Spleen (tissue), 11 donors: ENCODE data around the gene METTL2B. TPM values are rescaled to one million over a fixed set of nuclear protein-coding genes. Genes with fewer than 3 reads are reported as not detected.
A peak's percentile ranks its signal among the peaks of the same experiment; 100 is the strongest.

Experiments
- DNase-seq: peaks from one replicate; pipeline ENCODE4 v3.0.0-alpha.2; 2020
- H3K27ac ChIP-seq, 8 donors: fragments of 200-600 bp; sonication (generic) in 7 of 8; 1 replicate in 4 of 8; 2 replicates in 4 of 8; pipeline versions ENCODE4 v1.5.0 to v1.8.0; 2016 to 2021; ENCODE audit warnings: inconsistent platforms in 4 of 8, mild to moderate bottlenecking in 4 of 8, moderate library complexity in 1 of 8
- H3K27me3 ChIP-seq, 7 donors: fragments of 200-600 bp; sonication (generic) in 6 of 7; replicated peaks in 1 of 7; 1 replicate in 4 of 7; 2 replicates in 3 of 7; pipeline versions ENCODE4 v1.5.0 to v1.8.0; 2016 to 2021; ENCODE audit warnings: inconsistent platforms in 3 of 7, mild to moderate bottlenecking in 1 of 7
- H3K36me3 ChIP-seq, 6 donors: fragments of 200-600 bp; sonication (generic) in 5 of 6; 1 replicate in 4 of 6; 2 replicates in 2 of 6; pipeline versions ENCODE4 v1.5.0 to v1.8.0; 2016 to 2021; ENCODE audit warnings: inconsistent platforms in 2 of 6
- H3K4me1 ChIP-seq, 6 donors: fragments of 200-600 bp; sonication (generic) in 5 of 6; 1 replicate in 3 of 6; 2 replicates in 3 of 6; pipeline versions ENCODE4 v1.5.0 to v1.8.0; 2016 to 2021; ENCODE audit warnings: inconsistent platforms in 3 of 6
- H3K4me3 ChIP-seq, 8 donors: fragments of 200-600 bp; sonication (generic) in 7 of 8; 1 replicate in 4 of 8; 2 replicates in 4 of 8; pipeline versions ENCODE4 v1.5.0 to v1.8.0; 2016 to 2021; ENCODE audit warnings: inconsistent platforms in 4 of 8, mild to moderate bottlenecking in 4 of 8, moderate library complexity in 2 of 8
- H3K9me3 ChIP-seq, 8 donors: fragments of 200-600 bp; sonication (generic) in 7 of 8; 1 replicate in 4 of 8; 2 replicates in 4 of 8; pipeline versions ENCODE4 v1.5.0 to v1.8.0; 2016 to 2021; ENCODE audit warnings: inconsistent platforms in 4 of 8
- CTCF ChIP-seq, 11 experiments: fragments of 200-600 bp in 7 of 11; fragments of 450-650 bp in 4 of 11; sonication (generic) in 4 of 11; IDR thresholded peaks in 8 of 11; conservative IDR thresholded peaks in 3 of 11; 1 replicate in 7 of 11; 2 replicates in 4 of 11; pipeline versions ENCODE4 v1.4.0 to v1.8.0; 2016 to 2021; ENCODE audit warnings: antibody characterized with exemption in 11 of 11, inconsistent platforms in 4 of 11, mild to moderate bottlenecking in 1 of 11
- POLR2A ChIP-seq, 3 donors: fragments of 450-650 bp; IDR thresholded peaks; one replicate each; pipeline ENCODE4 v1.5.1; 2017; ENCODE audit warnings: antibody characterized with exemption in 3 of 3, mild to moderate bottlenecking in 1 of 3
- POLR2AphosphoS5 ChIP-seq, 3 donors: sonication (generic); formaldehyde crosslinking; IDR thresholded peaks; one replicate each; pipeline ENCODE4 v1.5.1; 2017; ENCODE audit warnings: antibody characterized with exemption in 3 of 3
- WGBS, 5 donors: extraction: QIAGEN DNeasy Blood & Tissue Kit in 3 of 5; methylation state at CpG; one replicate each; pipeline versions ENCODE4 v1.1.5 to v1.1.7; 2013 to 2018; 5-methylcytosine and 5-hydroxymethylcytosine counted together
- intact Hi-C: fragments of 100-400 bp; cut with DNase I; formaldehyde crosslinking; loops from one replicate; pipeline ENCODE4 v1.15.0; 2023; ENCODE audit warnings: low total_unique reads
- polyA plus RNA-seq, 3 donors: library from polyadenylated mRNA; stranded (reverse); fragments of 200-250 nt; gene quantifications; one replicate each; pipeline ENCODE4 v1.2.1, GENCODE V29; 2013
- total RNA-seq, 7 donors: library from RNA; depleted of rRNA in 3 of 7; stranded (reverse); fragments of >200 nt in 3 of 7; fragmentation: NEBNext Ultra II Directional in 4 of 7; extraction: Animal tissue kit (Norgen Biotek cat#: 25700) in 4 of 7; gene quantifications; one replicate each; pipeline versions ENCODE4 v1.1.0 to v1.2.1, GENCODE V29; 2016 to 2021
- donor health status: healthy with polysubstance abuse.
- donor health status: DM: no; HTN: no; CAD: no; lungs with moderate emphysema.
- donor health status: DM: no; HTN: no; CAD: no.
- donor health status: Bipolar disorder and iron deficiency.
- donor health status: healthy.
- donor health status: DM: no; HTN: no; CAD: no.
- donor health status: DM: yes; HTN: yes; CAD: no.

Gene METTL2B
- total and polyA plus RNA-seq, 10 donors: 6.7 to 32.8 (median 20.5) TPM

DNA sequence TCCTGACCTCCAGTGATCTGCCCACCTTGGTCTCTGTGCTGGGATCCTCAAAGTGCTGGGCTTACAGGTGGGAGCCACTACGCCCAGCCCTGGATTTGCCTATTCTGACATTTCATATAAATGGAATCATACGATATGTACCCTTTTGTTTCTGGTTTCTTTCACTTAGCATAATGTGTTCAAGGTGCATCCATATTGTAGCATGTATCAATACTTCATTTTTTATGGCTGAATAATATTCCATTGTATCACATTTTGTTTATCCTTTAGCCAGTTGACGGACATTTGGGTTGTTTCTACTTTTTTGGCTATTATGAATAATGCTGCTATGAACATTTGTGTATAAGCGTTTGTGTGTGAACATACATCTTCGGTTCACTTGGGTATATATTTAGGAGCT lies 25.6 kb upstream of the METTL2B start:
- 88 to 90% (median 89%) methylated on average over 5 of the region's 5 CpGs for WGBS, 5 donors
- no peaks in the 10 kb centered on the region for H3K27me3 ChIP-seq
- peaks cover 0 to 23% (median 10%) of the 10 kb centered on the region in 6 donors for H3K4me1 ChIP-seq
- DNase-seq: no peak
- intact Hi-C loops: no loop called here
- no peak overlapping the region for H3K4me3 ChIP-seq
- TF ChIP-seq POLR2A (IDR thresholded peaks at IDR 0.05) (no peak), CTCF (IDR thresholded peaks at IDR 0.05 in 8 of 11, conservative IDR thresholded peaks at IDR 0.05 in 3 of 11) (no peak), POLR2AphosphoS5 (IDR thresholded peaks at IDR 0.05) (no peak)
- H3K27ac ChIP-seq: no peak overlapping the region
- no peaks in the 10 kb centered on the region for H3K36me3 ChIP-seq
- no peaks in the 10 kb centered on the region for H3K9me3 ChIP-seq

DNA sequence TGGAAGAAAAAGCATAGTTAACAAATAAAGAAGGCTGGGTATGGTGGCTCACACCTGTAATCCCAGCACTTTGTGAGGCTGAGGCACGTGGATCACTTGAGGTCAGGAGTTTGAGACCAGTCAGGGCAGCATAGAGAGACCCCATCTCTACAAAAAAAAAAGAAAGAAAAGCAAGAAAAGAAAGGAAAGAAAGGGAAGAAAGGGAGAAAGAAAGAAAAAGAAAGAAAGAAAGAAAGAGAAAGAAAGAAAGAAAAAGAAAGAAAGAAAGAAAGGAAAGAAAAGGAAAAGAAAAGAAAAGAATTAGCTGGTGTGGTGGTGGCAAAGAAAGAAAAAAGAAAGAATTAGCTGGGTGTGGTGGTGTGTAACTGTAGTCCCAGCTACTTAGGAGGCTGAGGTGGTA lies 24.0 kb upstream of the METTL2B start:
- 78 to 96% (median 86%) methylated on average over 1 of the region's 1 CpG for WGBS, 5 donors
- peaks cover 7 to 39% (median 25%) of the 10 kb centered on the region in 6 donors for H3K4me1 ChIP-seq
- no peak for DNase-seq
- no peak for TF ChIP-seq CTCF (IDR thresholded peaks at IDR 0.05 in 8 of 11, conservative IDR thresholded peaks at IDR 0.05 in 3 of 11)
- TF ChIP-seq POLR2A (IDR thresholded peaks at IDR 0.05): no peak
- no peak for TF ChIP-seq POLR2AphosphoS5 (IDR thresholded peaks at IDR 0.05)
- H3K27ac ChIP-seq: no peak overlapping the region
- H3K4me3 ChIP-seq: no peak overlapping the region
- intact Hi-C loops: no loop called here
- no peaks in the 10 kb centered on the region for H3K9me3 ChIP-seq
- H3K27me3 ChIP-seq: no peaks in the 10 kb centered on the region
- peaks cover 0 to 5% (median 0%) of the 10 kb centered on the region in 6 donors for H3K36me3 ChIP-seq

DNA sequence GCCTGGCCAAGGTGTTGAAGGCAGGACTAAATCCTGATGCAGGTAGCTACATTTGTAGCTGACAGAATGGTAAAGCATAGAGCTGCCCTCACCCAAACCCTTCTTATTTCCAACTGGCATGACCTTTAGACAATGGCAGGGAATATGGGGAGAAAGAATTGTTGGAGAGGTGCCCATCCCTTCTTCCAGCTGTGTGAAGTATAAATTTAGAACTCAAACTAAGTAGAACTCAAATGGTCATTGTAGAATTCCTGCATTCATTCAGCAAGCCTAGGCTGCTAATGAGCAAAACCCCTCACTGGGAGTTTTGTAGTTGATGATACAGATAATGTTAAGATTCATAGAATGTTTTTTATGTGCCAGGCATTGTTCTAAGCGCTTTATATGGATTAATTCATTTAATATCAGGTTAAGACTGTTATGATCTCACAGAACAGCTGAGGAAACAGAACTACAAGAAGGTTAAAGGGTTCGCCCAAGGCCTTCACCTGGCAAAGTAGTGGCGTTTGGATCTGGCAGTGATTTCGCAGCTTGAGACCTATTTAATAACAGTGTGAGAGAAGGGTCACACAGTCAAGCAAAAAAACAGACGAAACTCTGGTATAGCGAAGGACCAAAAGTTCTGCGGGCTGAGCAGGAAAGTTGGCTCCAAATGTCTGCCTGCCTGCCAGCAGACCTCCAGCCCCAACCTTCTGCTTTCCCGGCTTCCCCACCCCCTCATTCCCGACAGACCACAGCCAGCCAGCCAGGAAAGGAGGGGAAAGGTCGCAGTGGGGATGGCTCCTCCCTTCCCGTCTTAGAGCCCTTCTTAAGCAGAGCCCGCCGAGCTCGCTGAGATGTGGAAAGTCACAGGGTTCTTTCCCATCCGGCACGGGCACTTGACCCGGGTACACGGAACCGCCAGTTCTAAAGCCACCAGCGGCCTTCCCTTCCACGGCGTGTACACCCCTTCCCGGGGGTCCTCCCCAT lies 22.4 kb upstream of the METTL2B start:
- TF ChIP-seq POLR2AphosphoS5 (IDR thresholded peaks at IDR 0.05) (peak; percentile 77 to 82 (median 82)), POLR2A (IDR thresholded peaks at IDR 0.05) (no peak)
- Histone ChIP-seq H3K9me3 (no peaks in the 10 kb centered on the region), H3K27me3 (no peaks in the 10 kb centered on the region), H3K4me1 (peaks cover 7 to 51% (median 37%) of the 10 kb centered on the region in 6 donors), H3K36me3 (peaks cover 0 to 9% (median 0%) of the 10 kb centered on the region in 6 donors), H3K27ac (peak overlapping the region; percentile 55 to 93 (median 88)), H3K4me3 (peak overlapping the region in 1 of 8 donors; percentile 75)
- intact Hi-C loops: no loop called here
- DNase-seq: peak; percentile 84
- 59 to 70% (median 64%) methylated on average over 23 of the region's 23 CpGs for WGBS, 5 donors

- H3K36me3 ChIP-seq: peaks cover 0 to 9% (median 0%) of the 10 kb centered on the region in 6 donors
- peak overlapping the region; percentile 67 to 92 (median 78) for H3K4me3 ChIP-seq
- 48 to 55% (median 50%) methylated on average over 24 to 25 of the region's 25 CpGs for WGBS, 5 donors
- H3K27me3 ChIP-seq: no peaks in the 10 kb centered on the region
- H3K9me3 ChIP-seq: no peaks in the 10 kb centered on the region
- TF ChIP-seq POLR2AphosphoS5 (IDR thresholded peaks at IDR 0.05): no peak
- no peak for TF ChIP-seq POLR2A (IDR thresholded peaks at IDR 0.05)
- no peak for TF ChIP-seq CTCF (IDR thresholded peaks at IDR 0.05 in 8 of 11, conservative IDR thresholded peaks at IDR 0.05 in 3 of 11)
- H3K4me1 ChIP-seq: peaks cover 7 to 60% (median 44%) of the 10 kb centered on the region in 6 donors
- intact Hi-C loops: no loop called here
- H3K27ac ChIP-seq: peak overlapping the region; percentile 55 to 93 (median 88)
- no peak for DNase-seq
These were observed 21.6 kb upstream of the METTL2B start for GRCh38 chr7:128454808-128455542.
